HG03342 (cell line): ENCODE measurements around the gene GOLGA6D.
"Not testable (repeated sequence)": the region's sequence is repeated elsewhere in the genome, so short reads cannot be mapped to it uniquely, and the experiment has no call there.

Experiments
- ATAC-seq: cut with Tn5 transposase; IDR thresholded peaks from one replicate; pipeline ENCODE4 v1.9.1; 2021; ENCODE audit warnings: mild to moderate bottlenecking, moderate library complexity; ENCODE audit not compliant: unreplicated experiment

Gene GOLGA6D

DNA sequence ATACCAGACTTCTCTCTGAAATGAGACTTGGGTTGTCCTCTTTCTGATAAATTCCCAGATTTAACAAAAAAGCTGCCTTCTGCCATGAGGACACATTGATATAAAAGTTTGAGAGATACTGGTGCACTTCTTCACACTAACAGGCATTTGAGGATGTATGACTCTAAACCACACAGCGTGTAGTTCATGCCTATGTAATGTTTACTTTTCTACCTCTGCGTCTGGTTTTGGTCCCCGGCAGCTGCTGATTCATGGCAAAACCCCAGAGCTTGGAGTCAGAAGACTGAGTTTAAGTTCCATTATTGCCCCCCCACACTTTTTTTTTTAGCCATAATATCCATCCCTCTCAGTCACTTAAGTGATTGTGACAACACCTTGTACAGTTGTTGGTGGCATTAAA is 1.5 kb downstream of the GOLGA6D start:
- not testable (repeated sequence) for ATAC-seq

DNA sequence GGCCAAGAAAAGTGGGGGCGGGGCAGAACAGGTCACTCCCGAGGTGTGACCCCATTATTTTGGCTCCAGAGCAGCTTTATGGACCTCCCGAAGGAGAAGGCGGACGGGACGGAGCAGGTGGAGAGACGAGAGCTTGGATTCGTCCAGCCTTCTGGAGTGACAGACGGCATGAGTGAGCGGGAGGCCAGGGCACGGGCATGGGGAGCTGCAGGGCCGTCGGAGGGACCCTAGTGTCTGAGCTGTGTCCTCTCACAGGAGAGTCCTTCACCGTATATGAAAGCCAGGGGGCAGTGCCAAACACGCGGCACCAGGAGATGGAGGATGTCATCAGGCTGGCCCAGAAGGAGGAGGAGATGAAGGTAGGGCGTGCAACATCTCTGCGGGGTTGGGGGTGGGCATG is 11.0 kb downstream of the GOLGA6D start:
- ATAC-seq: not testable (repeated sequence)

DNA sequence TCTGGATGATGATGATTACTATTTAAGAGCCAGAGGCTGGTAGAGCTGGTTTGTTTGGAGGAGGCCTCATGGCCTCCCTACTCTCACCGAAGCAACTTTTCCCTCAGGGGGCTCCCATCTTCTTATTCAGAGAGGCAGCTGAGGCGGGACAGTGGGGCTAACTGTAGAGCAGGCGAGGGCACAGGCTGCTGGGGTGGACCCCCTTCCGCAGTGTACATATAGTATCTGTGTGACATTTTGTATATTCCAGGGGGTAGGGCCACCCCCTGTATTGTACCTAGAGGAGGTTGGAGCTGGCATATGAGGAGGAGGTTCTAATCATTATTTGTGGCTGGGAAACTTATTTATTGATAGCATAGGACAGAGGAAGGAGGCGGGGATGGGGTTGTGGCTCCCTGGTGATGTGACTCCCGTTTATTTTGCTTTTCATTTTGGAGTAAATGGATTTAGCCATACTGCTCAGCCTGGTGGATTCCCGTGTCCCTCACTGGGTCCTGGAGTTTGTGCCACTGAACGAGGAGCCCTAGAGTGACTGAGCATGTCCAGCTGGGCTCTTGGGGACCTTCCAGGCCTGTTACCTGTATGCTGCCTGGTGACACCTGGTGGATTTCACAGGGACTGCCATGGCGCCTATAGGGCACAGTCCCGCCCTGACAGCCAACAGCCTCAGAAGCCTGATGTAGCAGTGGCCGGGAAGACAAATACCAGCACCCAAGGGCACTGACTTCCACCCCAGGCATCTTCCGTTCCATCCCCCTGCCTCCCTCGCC is 16.1 kb downstream of the GOLGA6D start:
- not testable (repeated sequence) for ATAC-seq

DNA sequence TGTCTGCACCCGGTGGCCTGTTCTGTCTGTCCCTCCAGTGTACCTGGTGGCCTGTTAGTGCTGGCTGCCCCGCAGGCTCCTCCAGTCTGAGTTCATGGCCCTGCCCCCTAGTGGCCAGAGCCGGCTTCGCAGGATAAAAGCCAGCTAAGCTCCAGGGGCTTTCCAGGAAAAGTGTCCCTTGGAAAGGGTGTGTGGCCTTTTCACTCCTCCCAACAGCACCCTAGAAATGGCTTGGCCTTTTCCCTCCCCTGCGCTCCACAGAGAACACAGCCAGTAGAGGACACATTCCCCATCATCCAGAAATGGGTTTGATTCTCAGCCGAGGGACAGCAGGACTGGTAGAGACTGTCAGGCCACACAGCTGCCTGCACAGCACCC is 16.7 kb downstream of the GOLGA6D start:
- ATAC-seq: not testable (repeated sequence)

DNA sequence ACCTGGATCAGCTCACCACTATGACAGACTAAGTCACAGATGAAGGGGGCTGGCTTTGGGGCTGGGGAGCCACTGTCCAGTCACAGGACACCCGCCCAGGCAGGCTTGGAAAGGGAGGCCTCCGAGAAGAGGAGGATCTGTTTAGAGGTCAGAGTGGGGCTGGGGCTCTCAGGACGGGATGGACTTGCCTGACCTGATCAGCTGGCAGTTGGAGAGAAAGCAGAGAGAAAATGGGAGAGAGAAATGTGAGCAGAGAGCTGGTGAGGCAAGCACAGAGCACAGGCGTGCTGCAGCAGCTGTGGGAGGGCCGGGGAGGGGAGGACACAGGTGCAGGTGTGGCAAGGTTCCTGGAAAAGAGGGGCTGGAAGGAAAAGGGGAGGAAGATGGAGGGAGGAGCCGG is 17.4 kb downstream of the GOLGA6D start:
- ATAC-seq: not testable (repeated sequence)

DNA sequence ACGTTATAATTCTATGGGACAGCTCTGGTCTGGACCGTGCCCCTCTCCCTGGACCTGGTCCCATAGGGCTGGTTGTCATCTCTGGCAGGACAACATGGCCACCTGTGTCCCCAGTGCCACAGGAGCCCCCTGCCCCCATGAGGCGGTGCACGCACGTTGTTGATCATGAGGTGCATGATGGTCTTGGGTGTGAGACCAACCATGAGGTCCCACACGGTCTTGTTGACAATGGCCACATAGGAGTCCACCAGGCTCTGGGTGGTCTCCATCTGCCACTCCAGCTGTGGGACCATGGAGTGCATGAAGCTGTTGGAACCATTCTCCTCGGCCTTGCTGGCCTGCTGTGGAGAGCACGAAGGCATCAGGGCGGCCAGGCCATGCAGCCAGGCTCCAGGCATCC is 19.7 kb downstream of the GOLGA6D start:
- no peak for ATAC-seq

DNA sequence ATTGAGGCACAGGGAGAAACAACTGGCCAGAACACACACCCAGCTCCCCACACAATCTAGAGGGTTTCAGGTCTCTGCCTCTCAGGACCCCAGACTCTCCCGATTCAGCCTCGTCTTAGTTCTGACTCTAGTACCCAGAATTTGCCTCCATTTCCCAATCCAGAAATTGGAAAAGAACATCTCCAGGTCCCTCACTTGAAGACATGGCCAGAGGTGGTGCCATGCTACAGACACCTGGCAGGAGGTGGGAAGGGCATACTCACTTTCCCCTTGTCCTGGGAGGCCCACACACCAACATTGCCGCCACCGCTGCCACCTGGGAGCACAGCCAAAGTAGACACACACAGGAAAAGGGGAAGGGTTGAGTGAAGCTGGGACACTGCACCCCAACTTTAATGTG is 20.1 kb downstream of the GOLGA6D start:
- not testable (repeated sequence) for ATAC-seq

DNA sequence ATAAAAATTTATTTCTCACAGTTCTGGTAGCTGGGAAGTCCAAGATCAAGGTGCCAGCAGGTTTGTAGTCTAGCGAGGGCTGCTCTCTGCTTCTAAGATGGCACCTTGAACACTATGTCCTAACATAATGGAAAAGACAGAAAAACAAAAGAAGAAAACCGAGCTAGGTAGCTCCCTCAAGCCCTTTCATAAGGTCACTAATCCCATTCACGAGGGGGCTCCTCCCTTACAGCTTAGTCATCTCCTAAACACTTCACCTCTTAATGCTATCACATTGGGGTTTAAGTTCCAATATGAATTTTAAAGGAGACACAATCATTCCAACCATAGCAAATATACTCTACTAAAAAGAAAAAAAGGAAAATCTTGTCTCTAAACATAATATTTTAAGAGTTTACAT is 23.6 kb downstream of the GOLGA6D start:
- no peak for ATAC-seq

DNA sequence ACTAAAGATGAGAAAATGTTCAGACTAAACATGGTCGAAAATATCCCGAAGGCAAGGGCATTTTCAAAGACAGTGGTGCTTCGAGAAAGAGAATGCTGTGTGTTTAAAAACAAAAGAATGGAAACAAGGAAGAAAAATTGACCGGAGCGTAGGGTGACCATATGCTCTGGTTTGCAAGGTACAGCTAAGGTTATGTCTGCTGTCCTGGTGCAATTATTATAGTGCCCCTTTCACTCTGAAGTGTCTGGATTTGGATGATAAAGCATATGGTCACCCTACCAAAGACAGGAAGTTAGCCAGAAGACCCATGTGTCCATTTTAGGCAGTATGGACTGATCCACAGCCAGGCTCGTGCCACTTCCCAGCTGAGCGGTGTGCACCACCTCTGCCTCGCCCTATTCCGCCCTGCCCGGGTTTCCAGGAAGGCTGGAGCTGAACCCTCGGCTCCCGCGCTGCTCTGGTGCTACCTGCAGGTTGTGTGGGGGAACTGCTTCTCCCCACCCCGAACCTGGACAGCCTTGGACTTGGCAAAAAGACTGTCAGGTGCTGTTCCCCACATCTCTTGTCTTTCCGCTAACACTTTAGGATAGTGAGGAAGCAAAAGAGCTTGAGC is 25.2 kb downstream of the GOLGA6D start:
- no peak for ATAC-seq

DNA sequence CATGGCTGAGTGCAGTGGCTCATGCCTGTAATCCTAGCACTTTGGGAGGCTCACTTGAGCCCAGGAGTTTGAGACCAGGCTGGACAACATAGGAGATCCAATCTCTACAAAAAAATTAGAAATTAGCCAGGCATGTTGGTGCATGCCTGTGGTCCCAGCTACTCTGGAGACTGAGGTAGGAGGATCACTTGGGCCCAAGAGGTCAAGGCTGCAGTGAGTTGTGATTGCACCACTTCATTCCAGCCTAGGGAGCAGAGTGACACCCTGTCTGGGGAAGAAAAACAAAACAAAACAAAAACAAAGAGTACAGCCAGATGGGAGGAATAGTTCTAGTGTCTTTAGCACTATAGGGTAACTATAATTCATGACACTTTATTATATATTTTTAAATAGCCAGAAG is 27.1 kb downstream of the GOLGA6D start:
- ATAC-seq: no peak

DNA sequence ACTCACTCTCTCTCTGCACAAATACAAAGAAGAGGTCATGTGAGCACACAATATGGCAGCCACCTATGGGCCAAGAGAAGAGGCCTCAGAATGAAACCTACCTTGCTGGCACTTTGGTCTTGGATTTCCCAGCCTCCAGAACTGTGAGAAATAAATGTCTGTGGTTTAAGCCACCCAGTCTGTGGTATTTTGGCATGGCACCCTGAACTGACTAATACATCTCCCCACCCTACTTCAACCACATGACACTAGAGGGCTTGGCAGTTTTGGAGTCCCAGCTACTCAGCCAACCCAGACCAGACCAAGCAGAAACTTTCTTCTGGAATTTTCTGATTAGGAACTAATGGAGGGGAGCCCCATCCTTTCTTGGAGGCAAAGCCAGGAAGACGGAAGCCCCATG is 29.9 kb downstream of the GOLGA6D start:
- ATAC-seq: not testable (repeated sequence)

DNA sequence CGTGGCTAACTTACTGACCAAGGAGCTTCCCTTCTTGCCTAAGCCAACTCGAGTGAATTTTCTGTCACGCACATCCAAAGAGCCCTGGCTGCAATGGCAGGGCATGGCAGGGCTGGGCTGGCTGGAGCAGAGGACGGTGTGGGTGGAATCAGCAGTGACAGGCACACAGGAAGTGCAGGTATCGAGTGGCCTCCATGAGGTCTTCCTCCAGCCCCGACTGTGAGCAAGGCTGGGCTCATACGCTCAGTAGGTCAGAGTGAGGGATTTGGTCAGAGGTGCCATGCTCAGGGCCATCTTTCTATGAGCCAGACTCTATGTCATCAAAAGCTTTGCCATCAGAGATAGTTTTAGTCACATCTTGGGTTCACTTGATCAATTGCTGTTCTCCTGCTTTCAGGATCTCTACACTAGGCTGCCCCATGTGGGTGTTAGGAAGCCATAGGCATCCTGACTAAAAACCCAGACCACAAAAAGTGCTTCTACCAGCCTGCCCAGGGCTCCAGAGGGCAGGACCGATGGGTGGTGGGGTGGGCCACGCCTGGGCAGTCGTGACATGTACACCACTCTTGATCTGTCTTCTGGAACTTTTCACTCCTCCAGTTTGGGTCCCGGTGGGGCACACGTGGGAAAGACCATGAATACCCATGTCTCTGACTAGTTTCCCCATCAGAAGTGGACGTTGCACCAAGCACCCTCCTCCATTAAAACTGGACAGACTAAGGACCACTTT is 30.6 kb downstream of the GOLGA6D start:
- no peak for ATAC-seq

DNA sequence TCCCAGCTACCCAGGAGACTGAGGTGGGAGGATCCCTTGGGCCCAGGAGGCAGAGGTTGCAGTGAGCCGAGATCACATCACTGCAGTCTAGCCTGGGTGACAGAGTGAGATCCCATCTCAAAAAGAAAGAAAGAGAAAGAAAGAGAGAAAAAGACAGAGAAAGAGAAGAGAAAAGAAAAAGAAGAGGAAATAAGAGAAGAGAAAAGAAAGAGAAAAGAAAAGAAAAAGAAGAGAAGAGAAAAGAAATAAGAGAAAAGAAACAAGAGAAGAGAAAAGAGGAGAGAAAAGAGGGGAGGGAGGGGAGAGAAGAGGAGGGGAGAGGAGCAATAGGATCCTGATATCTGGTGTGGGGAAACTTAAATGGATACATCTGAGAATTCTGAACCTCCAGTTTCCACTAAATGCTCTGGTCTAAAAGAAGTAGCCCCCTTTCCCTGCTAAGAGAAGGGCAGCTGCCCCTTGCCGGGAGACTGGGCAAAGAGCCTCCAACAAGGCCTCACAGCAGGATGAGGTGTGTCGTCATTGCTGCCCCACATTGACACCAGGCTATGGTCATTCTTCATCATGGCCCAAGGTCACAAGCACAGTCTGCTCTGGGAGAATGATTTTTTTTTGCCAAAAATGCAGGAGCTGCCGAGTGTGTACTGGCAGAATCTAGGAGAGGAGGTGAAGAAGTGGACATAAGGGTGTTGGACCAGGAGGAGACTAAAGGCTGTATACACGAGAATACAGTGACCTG is 32.1 kb downstream of the GOLGA6D start:
- no peak for ATAC-seq

DNA sequence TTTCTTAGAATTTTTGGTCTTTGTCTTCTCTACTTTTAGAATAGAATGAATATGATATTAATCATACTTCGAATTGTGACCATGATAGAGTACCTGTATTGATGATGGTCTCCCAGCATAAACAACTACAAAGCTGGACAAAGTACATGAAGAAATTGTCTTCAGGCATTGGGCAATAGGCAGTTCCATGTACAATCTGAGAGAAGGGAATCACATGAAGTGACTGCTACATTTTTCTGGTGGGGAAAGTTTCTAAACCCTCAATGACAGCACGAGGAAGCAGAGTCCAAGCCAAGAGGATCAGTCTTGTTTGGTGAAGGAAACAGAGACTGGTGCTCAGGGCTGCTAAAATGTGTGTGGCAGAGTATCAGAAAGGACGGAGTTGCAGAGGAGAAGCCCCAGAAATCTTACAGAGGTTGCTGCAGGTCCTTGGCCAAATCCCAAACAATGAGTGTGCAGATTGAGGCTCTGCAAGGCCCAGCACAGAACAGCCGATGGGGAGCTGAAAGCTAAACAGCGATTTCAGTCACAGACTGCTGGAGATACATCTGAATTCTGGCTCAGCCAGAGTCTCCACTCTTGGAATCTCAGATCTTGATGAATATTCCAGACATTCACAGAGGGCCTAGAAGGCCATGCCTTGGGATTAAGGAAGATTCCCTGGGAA is 36.7 kb downstream of the GOLGA6D start:
- not testable (repeated sequence) for ATAC-seq

DNA sequence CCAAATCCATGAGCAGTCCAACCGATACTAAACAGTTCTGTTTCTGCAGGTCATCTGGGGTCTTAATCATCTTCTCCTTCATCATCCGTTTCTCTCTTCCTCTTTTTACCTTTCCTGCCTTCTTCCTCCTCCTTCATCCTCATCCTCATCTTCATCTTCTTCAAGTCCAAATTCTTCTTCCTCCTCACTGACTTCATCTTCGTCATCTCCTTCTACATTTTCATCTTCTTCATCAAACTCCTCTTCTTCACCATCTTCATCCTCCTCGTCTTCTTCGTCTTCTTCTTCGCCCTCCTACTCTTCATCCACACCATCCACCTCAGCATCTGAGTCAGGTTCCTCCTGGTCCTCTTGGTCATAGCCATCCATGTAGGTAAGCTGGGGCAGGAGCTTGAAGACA is 39.1 kb downstream of the GOLGA6D start:
- no peak for ATAC-seq

DNA sequence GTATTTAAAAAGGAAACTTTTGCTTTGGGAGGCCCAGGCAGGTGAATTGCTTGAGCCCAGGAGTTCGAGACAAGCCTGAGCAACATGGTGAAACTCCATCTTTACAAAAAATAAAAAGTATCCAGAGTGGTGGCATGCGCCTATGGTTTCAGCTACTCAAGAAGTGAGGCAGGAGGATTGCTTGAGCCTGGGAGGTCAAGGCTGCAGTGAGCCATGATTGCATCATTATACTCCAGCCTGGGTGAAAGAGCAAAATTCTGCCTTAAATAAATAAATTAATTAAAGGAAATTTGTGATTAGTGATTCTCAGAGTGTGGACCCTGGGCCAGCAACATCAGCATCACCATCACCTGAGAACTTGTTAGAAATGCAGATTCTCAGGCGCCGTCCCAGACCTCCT is 43.3 kb downstream of the GOLGA6D start:
- ATAC-seq: no peak

DNA sequence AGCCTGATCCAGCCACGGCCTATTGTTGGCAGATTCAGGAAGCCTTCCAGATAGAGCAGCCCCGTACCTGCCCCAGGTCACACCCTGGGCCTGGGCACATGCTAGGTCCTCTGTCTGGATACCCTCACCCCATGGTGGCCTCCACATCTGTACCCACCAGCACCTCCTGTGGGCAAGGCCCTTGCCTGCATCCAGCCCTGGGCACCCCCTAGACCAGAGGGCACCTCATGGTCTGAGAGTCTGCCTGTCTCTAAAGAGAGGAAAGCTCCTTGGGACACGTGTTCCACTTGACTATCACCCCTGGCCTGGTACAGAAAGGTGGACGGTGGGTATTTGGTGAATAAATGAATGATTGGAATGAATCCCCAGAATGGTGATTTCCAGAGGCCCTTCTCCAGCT is 44.4 kb downstream of the GOLGA6D start:
- no peak for ATAC-seq

DNA sequence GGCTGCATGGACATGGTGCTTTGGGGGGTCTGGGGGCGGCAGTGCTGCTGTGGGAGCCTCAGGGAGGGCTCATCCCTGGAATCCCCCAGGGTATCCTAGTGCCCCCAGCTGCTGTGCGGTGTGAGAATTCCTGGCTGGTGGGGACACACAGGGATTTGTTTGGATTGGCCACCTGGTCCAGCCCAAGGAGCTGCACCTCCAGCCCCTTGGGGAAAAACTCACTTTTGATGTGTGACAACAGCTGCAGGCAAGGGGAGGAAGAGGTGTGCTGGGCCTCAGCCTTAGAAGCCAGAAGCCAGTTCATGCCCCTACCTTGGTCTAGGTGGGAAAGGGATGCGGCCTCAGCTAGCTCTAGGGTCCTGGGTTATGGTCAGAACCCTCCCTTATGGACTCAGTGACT is 44.9 kb downstream of the GOLGA6D start:
- ATAC-seq: no peak

DNA sequence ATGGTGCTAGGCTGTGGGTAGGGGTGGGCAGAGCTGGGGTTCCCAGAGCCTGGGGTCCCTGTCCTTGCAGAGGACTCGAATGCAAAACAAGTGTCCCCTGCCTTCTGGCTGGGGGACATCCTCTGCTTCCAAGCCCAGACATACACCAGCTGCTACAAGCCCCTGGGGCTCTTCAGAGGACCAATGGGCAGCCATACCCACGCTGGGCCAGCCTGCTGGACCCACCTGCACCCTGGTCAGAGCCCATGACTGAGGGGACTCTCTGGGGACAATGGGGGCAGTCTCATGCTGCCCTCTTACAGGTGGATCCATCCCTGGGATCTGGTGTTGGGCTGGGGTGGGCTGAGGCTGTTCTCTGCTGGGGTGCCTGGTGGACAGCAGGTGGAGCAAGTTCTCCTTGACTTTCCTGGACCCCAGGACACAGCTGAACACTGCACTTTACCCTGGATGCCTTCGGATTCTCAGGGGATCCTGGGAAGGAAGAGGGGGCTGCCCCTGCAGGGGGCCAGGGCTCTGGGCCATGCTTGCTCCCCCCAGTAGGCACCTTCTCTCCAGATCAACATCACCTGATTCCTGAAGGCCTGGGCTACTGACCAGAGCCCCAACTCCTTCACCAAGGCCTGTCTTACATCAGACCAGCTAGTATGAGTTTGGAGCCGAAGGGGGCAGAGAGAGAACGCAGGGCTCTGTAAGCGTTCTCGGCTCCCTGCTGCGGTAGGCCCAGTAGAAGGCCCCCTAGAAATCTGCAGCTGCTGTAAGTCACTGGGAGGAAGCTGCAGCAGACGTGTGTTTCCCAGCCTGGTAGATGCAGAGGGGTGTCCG is 46.1 kb downstream of the GOLGA6D start:
- ATAC-seq: no peak

DNA sequence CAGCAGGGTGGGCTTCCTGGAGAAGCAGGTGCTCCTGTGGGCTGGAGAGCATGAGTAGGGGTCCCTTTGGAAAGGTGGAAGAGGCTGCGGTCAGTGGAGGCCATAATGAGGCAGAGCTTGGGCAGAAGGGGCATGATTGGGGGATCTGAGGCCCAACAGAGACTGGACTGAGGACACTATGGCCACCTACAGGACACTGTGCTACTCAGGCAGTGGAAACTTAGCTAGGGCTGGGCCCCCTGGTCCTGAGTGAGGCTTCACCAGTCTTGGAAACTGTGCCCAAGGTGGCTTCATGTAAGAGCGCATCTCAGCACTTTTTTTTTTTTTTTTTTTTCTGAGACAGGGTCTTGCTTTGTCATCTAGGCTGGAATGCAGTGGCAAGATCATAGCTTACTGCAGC is 46.9 kb downstream of the GOLGA6D start:
- no peak for ATAC-seq
